ENCODE data around the gene TRPM4. TPM values are rescaled to one million over a fixed set of nuclear protein-coding genes. Genes with fewer than 3 reads are reported as not detected.

TRPM4 gene
- total and polyA plus RNA-seq, 2 of the 8 experiments (the other 6 are each of a cell fraction or from before 2014, with no cell fraction given): 11.3 to 13.3 TPM

DNA sequence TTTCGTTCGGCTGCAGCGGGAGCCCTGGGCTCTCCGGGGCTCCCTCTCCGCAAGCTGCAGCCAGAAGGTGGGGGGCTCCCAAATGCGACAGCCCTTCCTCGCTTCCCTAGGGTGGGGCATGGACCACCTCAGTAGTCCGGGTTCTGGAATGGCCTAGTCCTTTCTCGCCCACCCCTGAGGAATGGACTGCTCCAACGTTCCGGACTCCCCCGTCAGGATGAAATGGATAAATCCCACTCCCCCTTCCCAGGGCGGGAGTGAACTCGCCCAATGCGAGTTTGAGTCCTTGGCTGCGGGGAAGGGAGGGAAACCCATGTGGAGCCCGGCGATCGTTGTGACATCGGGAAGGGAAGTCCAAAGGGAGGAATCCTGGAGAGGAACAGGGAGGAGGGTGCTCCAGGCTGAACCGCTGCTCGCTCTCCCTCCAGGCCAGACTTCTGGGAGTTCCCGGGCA, 7.9 kb upstream of the TRPM4 start (continued):
- TF ChIP-seq SIN3A (conservative IDR thresholded peaks at IDR 0.05 in 1 of 2, IDR thresholded peaks at IDR 0.05 in 1 of 2; ENCODE audit: low read depth in 1 of 2, low read length in 2 of 2) (peak; percentile 10 to 70; a peak in 1 of 4 replicates), CHD1 (IDR thresholded peaks at IDR 0.05; ENCODE audit: low read depth, low read length) (peak; percentile 99), JUND (IDR thresholded peaks at IDR 0.05; ENCODE audit: low read length) (peak; percentile 99), RNF2 (IDR thresholded peaks at IDR 0.05; ENCODE audit: borderline replicate concordance, low read depth, low read length, missing control alignments, poor library complexity, severe bottlenecking) (no peak)
